ENCODE data around the gene CDC20. TPM values are rescaled to one million over a fixed set of nuclear protein-coding genes. Genes with fewer than 3 reads are reported as not detected.

The CDC20 gene
- total RNA-seq, 1 experiment from 2014 or later: 349 TPM

GRCh38 chr1:43367026-43367903, 8.5 kb downstream of the CDC20 start:
- Histone ChIP-seq H3K27ac (ENCODE audit: low read length) (peak overlapping the region; percentile 88), H3K36me3 (ENCODE audit: low read depth, low read length) (peaks cover 21% of the 10 kb centered on the region; the same call in 1 of the 2 replicates), H3F3A (ENCODE audit: low read length, unreplicated experiment) (peaks cover 13% of the 10 kb centered on the region), H3K4me3 (ENCODE audit: low read length) (peak overlapping the region; percentile 86), H3K4me1 (ENCODE audit: insufficient read depth, low read length) (peaks cover 46% of the 10 kb centered on the region), H4K20me1 (ENCODE audit: low read length) (no peaks in the 10 kb centered on the region), H3K27me3 (ENCODE audit: low read length) (no peaks in the 10 kb centered on the region), H3K9ac (ENCODE audit: low read length) (peak overlapping the region; percentile 91), H3K4me2 (ENCODE audit: low read length) (peak overlapping the region; percentile 97), H3K9me2 (replicated peaks; ENCODE audit: low read length) (no peaks in the 10 kb centered on the region), H3K79me2 (ENCODE audit: low read length) (peaks cover 58% of the 10 kb centered on the region), H2AFZ (ENCODE audit: low read length) (peak overlapping the region; percentile 65), H3K9me3 (ENCODE audit: low read length) (no peaks in the 10 kb centered on the region)
- CTCF ChIA-PET: interaction anchor here (1.0 to 1.5 kb wide), 2 partner anchors 47 to 140 kb away, joined by 3 to 4 read pairs; no protein-coding TSS in a partner anchor
- TSS peak; percentile 53 for BruUV-seq (replicated peaks)
- TF ChIP-seq EZH2phosphoT487 (IDR thresholded peaks at IDR 0.05; ENCODE audit: borderline replicate concordance, low read length) (no peak), CTCF (conservative IDR thresholded peaks at IDR 0.05; ENCODE audit: low read depth, low read length) (no peak), EZH2 (IDR thresholded peaks at IDR 0.05; ENCODE audit: low read length, unreplicated experiment) (no peak)
- intact Hi-C loops (cut with micrococcal nuclease): no loop called here
- ATAC-seq (peak; percentile 70), DNase-seq (peak; percentile 75)
- POLR2A ChIA-PET (ENCODE audit: unreplicated experiment): interaction anchor here (0.5 to 0.7 kb wide), 3 partner anchors 16 to 1433 kb away, joined by 4 read pairs; partner anchors contain the start of gene PLK3

GRCh38 chr1:43367904-43368645, 9.3 kb downstream of the CDC20 start, which contains the start of gene ELOVL1:
Gene ELOVL1, minus strand, starts transcription at chr1:43368011. Its CDS starts 2,402 bp downstream, at chr1:43365609.
- intact Hi-C loops (cut with micrococcal nuclease): no loop called here
- Histone ChIP-seq H3K27ac (ENCODE audit: low read length) (peak within 1 kb of the TSS; percentile 88), H2AFZ (ENCODE audit: low read length) (peak within 1 kb of the TSS; percentile 65), H3K79me2 (ENCODE audit: low read length) (peaks cover 56% of the 10 kb centered on the region), H3K36me3 (ENCODE audit: low read depth, low read length) (peaks cover 15% of the 10 kb centered on the region; the same call in 1 of the 2 replicates), H3K4me3 (ENCODE audit: low read length) (peak within 1 kb of the TSS; percentile 86), H3K27me3 (ENCODE audit: low read length) (no peaks in the 10 kb centered on the region), H4K20me1 (ENCODE audit: low read length) (no peaks in the 10 kb centered on the region), H3K4me1 (ENCODE audit: insufficient read depth, low read length) (peaks cover 53% of the 10 kb centered on the region), H3F3A (ENCODE audit: low read length, unreplicated experiment) (peaks cover 18% of the 10 kb centered on the region), H3K9ac (ENCODE audit: low read length) (peak within 1 kb of the TSS; percentile 91), H3K4me2 (ENCODE audit: low read length) (peak within 1 kb of the TSS; percentile 97), H3K9me3 (ENCODE audit: low read length) (no peaks in the 10 kb centered on the region), H3K9me2 (replicated peaks; ENCODE audit: low read length) (no peaks in the 10 kb centered on the region)
- ATAC-seq (peak; percentile 73), DNase-seq (peak; percentile 90)
- ChIA-PET CTCF (interaction anchor here (0.6 to 1.5 kb wide), 4 partner anchors 10 to 141 kb away, joined by 3 to 6 read pairs (median 4); partner anchors contain the start of gene C1orf210), POLR2A (ENCODE audit: unreplicated experiment) (interaction anchor here (0.5 to 0.8 kb wide), 2 partner anchors 9 to 1432 kb away, joined by 3 to 4 read pairs; partner anchors contain the start of genes CDC20 and PLK3)
- TF ChIP-seq CTCF (conservative IDR thresholded peaks at IDR 0.05; ENCODE audit: low read depth, low read length): peak; percentile 35
- TF ChIP-seq EZH2 (IDR thresholded peaks at IDR 0.05; ENCODE audit: low read length, unreplicated experiment): no peak
- no peak for TF ChIP-seq EZH2phosphoT487 (IDR thresholded peaks at IDR 0.05; ENCODE audit: borderline replicate concordance, low read length)
- no TSS peak for BruUV-seq (replicated peaks)
